Neural progenitor cell (in vitro differentiated cells): ENCODE results near the gene SLC28A3.

Source experiments
- EZH2 ChIP-seq: fragments of 200-600 bp; sonication (generic); IDR thresholded peaks from 2 replicates; pipeline ENCODE4 v1.6.1; 2017; ENCODE audit warnings: antibody characterized with exemption, mild to moderate bottlenecking, moderate library complexity
- TF ChIP-seq, protein P1 (sequence below): fragments of 200-600 bp; sonication (generic); IDR thresholded peaks from 2 replicates; pipeline ENCODE4 v1.5.1; 2017; ENCODE audit warnings: antibody characterized with exemption, mild to moderate bottlenecking

DNA sequence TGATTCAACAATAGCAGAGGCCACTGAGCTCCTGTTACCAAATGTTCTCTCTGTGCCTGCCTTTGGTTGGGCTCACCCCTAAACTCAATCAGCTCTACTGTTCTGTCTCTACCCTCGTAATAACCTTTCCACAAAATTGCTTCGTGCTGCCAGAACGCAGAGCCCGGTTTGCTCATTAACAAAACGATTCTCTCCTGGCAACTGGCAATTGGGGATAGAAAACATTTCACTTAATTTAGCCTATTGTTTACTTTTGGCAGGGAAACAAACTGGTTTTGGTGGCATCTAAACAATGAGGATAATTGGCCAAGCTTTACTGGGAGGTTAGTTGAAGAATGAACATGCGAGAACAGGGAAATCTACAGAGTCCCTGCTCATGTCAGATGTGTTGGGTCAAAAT lies 56.6 kb downstream of the SLC28A3 start:
- TF ChIP-seq, protein P1, sequence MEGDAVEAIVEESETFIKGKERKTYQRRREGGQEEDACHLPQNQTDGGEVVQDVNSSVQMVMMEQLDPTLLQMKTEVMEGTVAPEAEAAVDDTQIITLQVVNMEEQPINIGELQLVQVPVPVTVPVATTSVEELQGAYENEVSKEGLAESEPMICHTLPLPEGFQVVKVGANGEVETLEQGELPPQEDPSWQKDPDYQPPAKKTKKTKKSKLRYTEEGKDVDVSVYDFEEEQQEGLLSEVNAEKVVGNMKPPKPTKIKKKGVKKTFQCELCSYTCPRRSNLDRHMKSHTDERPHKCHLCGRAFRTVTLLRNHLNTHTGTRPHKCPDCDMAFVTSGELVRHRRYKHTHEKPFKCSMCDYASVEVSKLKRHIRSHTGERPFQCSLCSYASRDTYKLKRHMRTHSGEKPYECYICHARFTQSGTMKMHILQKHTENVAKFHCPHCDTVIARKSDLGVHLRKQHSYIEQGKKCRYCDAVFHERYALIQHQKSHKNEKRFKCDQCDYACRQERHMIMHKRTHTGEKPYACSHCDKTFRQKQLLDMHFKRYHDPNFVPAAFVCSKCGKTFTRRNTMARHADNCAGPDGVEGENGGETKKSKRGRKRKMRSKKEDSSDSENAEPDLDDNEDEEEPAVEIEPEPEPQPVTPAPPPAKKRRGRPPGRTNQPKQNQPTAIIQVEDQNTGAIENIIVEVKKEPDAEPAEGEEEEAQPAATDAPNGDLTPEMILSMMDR: no peak
- TF ChIP-seq EZH2: no peak
